Peyer's patch (tissue), 4 donors: ENCODE results near the gene ABLIM1. TPM values are rescaled to one million over a fixed set of nuclear protein-coding genes. Genes with fewer than 3 reads are reported as not detected.

Experiments
- DNase-seq, 3 donors: peaks; one replicate each; pipeline ENCODE4 v3.0.0-alpha.2; 2017 to 2019
- H3K27ac ChIP-seq, 4 donors: fragments of 200-600 bp; sonication (generic); one replicate each; pipeline ENCODE4 v1.5.1; 2016 to 2019
- H3K27me3 ChIP-seq, 2 donors: fragments of 200-600 bp; sonication (generic); one replicate each; pipeline ENCODE4 v1.5.1; 2019
- H3K36me3 ChIP-seq, 3 donors: fragments of 200-600 bp; sonication (generic); one replicate each; pipeline ENCODE4 v1.5.1; 2016 to 2019
- H3K4me1 ChIP-seq, 4 donors: fragments of 200-600 bp; sonication (generic); one replicate each; pipeline ENCODE4 v1.5.1; 2016 to 2019
- H3K4me3 ChIP-seq, 4 donors: fragments of 200-600 bp; sonication (generic); 1 replicate in 3 of 4; 2 replicates in 1 of 4; pipeline ENCODE4 v1.5.1; 2016 to 2019; ENCODE audit warnings: mild to moderate bottlenecking in 1 of 4
- H3K9me3 ChIP-seq, 4 donors: fragments of 200-600 bp; sonication (generic); one replicate each; pipeline ENCODE4 v1.5.1; 2016 to 2019; ENCODE audit warnings: mild to moderate bottlenecking in 1 of 4
- POLR2A ChIP-seq, 2 donors: fragments of 450-650 bp; IDR thresholded peaks; one replicate each; pipeline ENCODE4 v1.5.1; 2017; ENCODE audit warnings: antibody characterized with exemption in 2 of 2, mild to moderate bottlenecking in 2 of 2, moderate library complexity in 2 of 2
- total RNA-seq, 4 donors: library from RNA; depleted of rRNA; stranded (reverse); fragments of >200 nt; gene quantifications; one replicate each; pipeline ENCODE4 v1.1.0, GENCODE V29; 2016
- TF ChIP-seq, protein P1 (sequence below), 6 experiments: fragments of 450-650 bp in 4 of 6; fragments of 200-600 bp in 2 of 6; sonication (generic) in 1 of 6; IDR thresholded peaks; one replicate each; pipeline ENCODE4 v1.5.1; 2017 to 2019; ENCODE audit warnings: antibody characterized with exemption in 6 of 6, mild to moderate bottlenecking in 3 of 6, moderate library complexity in 1 of 6

ABLIM1 gene
- total RNA-seq, 4 donors from 2014 or later: 91.6 to 145 (median 121) TPM

DNA sequence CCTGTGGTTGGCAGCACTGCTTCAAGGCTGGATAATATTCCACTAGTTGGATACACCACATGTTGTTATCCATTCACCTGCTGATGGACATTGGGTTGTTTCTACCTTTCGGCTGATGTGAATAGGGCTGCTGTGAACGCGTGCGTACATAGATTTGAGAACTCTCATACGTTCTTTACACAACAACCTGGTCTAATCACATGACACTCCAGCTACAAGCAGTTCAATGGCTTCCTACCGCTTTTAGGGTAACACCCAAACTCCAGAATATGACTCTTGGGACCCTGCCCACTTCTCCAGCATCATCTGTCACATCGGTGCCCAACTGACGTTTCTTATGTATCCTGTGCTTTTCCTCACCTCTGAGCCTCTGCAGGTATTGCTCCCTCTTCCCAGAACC is 114.6 kb downstream of the ABLIM1 start:
- H3K9me3 ChIP-seq: no peaks in the 10 kb centered on the region
- no peak for TF ChIP-seq POLR2A (IDR thresholded peaks at IDR 0.05)
- TF ChIP-seq, protein P1, sequence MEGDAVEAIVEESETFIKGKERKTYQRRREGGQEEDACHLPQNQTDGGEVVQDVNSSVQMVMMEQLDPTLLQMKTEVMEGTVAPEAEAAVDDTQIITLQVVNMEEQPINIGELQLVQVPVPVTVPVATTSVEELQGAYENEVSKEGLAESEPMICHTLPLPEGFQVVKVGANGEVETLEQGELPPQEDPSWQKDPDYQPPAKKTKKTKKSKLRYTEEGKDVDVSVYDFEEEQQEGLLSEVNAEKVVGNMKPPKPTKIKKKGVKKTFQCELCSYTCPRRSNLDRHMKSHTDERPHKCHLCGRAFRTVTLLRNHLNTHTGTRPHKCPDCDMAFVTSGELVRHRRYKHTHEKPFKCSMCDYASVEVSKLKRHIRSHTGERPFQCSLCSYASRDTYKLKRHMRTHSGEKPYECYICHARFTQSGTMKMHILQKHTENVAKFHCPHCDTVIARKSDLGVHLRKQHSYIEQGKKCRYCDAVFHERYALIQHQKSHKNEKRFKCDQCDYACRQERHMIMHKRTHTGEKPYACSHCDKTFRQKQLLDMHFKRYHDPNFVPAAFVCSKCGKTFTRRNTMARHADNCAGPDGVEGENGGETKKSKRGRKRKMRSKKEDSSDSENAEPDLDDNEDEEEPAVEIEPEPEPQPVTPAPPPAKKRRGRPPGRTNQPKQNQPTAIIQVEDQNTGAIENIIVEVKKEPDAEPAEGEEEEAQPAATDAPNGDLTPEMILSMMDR (IDR thresholded peaks at IDR 0.05): no peak
- H3K4me1 ChIP-seq: peaks cover 0 to 18% (median 10%) of the 10 kb centered on the region in 4 donors
- no peak for DNase-seq
- peak overlapping the region in 3 of 4 donors; percentile 66 to 81 (median 73) for H3K27ac ChIP-seq
- H3K27me3 ChIP-seq: no peaks in the 10 kb centered on the region
- H3K36me3 ChIP-seq: peaks cover 0 to 7% (median 0%) of the 10 kb centered on the region in 3 donors
- H3K4me3 ChIP-seq: no peak overlapping the region

DNA sequence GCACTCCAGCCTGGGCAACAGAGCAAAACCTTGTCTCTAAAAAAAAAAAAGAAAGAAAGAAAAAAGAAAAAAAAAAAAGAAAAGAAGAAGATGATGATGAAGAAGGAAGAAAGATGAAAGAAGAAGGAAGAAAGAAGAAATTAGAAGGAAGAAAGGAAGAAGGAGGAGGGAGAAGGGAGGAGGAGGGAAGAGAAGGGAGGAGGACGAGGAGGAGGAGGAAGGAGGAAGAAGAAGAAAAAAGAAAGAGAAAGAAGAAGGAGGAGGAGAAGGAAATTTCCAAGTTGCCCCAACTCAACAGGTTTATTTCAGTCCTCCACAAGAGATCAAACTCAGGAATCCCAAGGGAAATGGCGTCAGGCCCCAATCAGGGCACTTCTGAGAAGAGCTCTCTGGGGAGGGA is 115.7 kb downstream of the ABLIM1 start:
- Histone ChIP-seq H3K9me3 (no peaks in the 10 kb centered on the region), H3K36me3 (peaks cover 0 to 7% (median 0%) of the 10 kb centered on the region in 3 donors), H3K27ac (peak overlapping the region in 3 of 4 donors; percentile 46 to 53 (median 51)), H3K27me3 (no peaks in the 10 kb centered on the region), H3K4me1 (peaks cover 0 to 22% (median 10%) of the 10 kb centered on the region in 4 donors), H3K4me3 (no peak overlapping the region)
- DNase-seq: no peak
- TF ChIP-seq, protein P1 (IDR thresholded peaks at IDR 0.05): no peak
- TF ChIP-seq POLR2A (IDR thresholded peaks at IDR 0.05): no peak

DNA sequence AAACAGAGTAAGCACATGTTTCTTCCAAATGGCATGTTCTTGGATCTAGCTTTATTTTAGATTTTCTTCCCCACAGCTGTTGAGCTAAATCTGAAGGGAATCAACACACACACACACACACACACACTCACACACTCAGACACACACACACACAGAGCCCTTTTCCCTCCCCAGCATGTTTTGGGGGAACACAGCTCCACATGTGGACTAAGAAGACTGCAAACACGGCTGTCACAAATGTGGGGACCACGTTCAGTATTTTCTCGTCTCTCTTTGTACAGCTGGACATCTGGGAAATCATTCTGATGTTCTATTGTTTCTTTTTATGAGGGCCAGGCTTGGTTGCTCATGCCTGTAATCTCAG is 116.3 kb downstream of the ABLIM1 start:
- Histone ChIP-seq H3K36me3 (peaks cover 0 to 7% (median 0%) of the 10 kb centered on the region in 3 donors), H3K4me3 (no peak overlapping the region), H3K27me3 (no peaks in the 10 kb centered on the region), H3K4me1 (peaks cover 0 to 22% (median 10%) of the 10 kb centered on the region in 4 donors), H3K27ac (peak overlapping the region; percentile 49 to 80 (median 53)), H3K9me3 (no peaks in the 10 kb centered on the region)
- DNase-seq: no peak
- no peak for TF ChIP-seq POLR2A (IDR thresholded peaks at IDR 0.05)
- TF ChIP-seq, protein P1 (IDR thresholded peaks at IDR 0.05): no peak

DNA sequence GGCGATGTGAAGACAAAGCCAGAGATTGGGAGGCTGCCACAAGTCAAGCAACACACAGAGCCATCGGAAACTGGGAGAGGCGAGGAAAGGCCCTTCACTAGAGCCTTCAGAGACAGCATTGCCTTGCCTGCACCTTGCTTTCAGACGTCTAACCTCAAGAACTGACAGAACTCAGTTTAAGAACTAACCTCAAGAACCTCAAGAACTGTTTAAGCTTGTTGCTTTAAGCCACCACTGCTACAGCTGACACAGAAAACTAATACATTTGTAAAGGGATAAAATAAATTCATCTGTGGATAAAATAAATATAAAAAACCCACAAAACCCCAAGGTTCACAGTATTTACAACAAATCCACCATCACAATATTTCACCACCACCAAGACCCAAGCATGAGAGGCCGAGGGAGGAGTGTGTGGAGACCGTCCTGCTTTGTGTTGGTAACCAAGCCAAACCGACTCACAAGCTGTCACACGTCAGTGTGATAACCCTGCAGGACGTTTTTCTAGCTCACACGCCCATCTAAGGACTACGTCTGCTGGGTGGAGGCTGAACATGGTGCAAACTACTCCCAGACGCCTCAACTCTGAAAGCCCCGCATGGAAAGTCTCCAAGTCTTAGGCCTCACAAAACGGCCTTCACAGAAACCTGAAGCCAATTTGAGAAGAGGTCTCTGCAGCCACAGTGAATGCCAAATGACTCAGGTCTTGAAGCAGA is 116.8 kb downstream of the ABLIM1 start:
- no peaks in the 10 kb centered on the region for H3K27me3 ChIP-seq
- peaks cover 0 to 22% (median 10%) of the 10 kb centered on the region in 4 donors for H3K4me1 ChIP-seq
- H3K4me3 ChIP-seq: no peak overlapping the region
- TF ChIP-seq, protein P1 (IDR thresholded peaks at IDR 0.05): no peak
- no peak for TF ChIP-seq POLR2A (IDR thresholded peaks at IDR 0.05)
- peak overlapping the region; percentile 49 to 80 (median 53) for H3K27ac ChIP-seq
- H3K36me3 ChIP-seq: peaks cover 0 to 7% (median 0%) of the 10 kb centered on the region in 3 donors
- DNase-seq: peak in 2 of 3 donors; percentile 45 to 85
- no peaks in the 10 kb centered on the region for H3K9me3 ChIP-seq

DNA sequence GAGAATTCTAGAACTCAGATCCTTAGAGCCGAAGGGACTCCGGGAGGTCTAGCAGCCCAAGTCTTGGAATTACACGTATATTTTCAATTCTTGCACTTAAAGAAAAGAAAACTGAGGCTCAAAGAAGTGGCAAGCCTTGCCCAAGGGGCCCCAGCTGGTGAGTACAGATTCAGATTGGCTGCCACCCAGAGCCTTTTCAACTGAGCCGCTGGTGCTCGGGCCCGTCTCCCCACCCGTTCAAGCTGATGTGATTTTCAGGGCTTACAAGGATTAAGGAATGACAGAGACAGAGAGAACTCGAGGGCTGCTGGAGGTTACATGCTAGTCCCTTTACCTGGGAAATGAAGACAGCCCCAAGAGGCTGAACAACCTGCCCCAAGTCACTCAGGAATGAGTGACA is 117.8 kb downstream of the ABLIM1 start:
- Histone ChIP-seq H3K4me3 (no peak overlapping the region), H3K4me1 (peaks cover 0 to 22% (median 10%) of the 10 kb centered on the region in 4 donors), H3K36me3 (peaks cover 0 to 7% (median 0%) of the 10 kb centered on the region in 3 donors), H3K27me3 (no peaks in the 10 kb centered on the region), H3K9me3 (no peaks in the 10 kb centered on the region), H3K27ac (peak overlapping the region in 3 of 4 donors; percentile 22 to 51 (median 49))
- DNase-seq: no peak
- TF ChIP-seq, protein P1 (IDR thresholded peaks at IDR 0.05): no peak
- no peak for TF ChIP-seq POLR2A (IDR thresholded peaks at IDR 0.05)
